ENCODE results near the gene MYBPC3.
A peak's percentile ranks its signal among the peaks of the same experiment; 100 is the strongest.

MYBPC3 gene

DNA sequence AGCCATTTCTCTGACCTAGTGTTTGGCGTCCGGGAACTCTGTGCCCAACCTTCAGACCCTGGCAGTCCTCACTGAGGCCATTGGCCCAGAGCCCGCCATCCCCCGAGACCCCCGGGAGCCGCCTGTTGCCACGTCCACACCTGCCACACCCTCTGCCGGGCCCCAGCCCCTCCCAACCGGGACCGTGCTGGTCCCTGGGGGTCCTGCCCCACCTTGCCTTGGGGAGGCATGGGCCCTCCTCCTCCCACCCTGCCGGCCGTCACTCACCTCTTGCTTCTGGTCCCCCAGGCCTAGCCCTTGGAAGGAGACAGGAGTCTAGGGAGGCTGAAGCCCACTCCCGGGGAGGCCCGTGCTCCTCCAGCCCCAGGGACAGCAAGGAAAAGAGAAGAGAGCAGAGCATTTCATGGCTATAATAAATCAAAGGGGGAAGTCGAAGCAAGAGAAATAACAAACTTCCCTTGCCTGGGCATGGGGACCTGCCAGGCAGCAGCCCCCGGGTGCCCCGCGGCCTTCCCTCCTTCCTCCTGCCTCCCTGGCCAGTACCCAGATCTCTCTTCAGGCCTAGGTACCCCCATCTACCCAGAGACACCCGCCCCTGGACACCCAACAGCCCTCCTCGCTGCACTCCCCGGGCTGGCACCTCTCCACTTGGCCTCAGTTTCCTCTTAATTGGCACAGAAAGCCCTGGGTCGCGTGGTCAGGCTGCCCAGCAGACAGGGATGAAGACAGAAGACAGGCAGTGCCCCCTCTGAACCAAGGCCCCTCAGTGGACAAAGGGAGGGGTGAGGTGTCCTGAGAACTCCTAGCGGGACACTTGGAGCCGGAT, 42.9 kb upstream of the MYBPC3 start:
- peak overlapping the region; percentile 58 for H3K4me3 ChIP-seq (ENCODE audit: low read depth, low read length)
- TF ChIP-seq, protein P1, sequence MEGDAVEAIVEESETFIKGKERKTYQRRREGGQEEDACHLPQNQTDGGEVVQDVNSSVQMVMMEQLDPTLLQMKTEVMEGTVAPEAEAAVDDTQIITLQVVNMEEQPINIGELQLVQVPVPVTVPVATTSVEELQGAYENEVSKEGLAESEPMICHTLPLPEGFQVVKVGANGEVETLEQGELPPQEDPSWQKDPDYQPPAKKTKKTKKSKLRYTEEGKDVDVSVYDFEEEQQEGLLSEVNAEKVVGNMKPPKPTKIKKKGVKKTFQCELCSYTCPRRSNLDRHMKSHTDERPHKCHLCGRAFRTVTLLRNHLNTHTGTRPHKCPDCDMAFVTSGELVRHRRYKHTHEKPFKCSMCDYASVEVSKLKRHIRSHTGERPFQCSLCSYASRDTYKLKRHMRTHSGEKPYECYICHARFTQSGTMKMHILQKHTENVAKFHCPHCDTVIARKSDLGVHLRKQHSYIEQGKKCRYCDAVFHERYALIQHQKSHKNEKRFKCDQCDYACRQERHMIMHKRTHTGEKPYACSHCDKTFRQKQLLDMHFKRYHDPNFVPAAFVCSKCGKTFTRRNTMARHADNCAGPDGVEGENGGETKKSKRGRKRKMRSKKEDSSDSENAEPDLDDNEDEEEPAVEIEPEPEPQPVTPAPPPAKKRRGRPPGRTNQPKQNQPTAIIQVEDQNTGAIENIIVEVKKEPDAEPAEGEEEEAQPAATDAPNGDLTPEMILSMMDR (IDR thresholded peaks at IDR 0.05; ENCODE audit: insufficient read depth, low read depth, low read length, missing control alignments): no peak
- DNase-seq (ENCODE audit: low read depth): no peak

DNA sequence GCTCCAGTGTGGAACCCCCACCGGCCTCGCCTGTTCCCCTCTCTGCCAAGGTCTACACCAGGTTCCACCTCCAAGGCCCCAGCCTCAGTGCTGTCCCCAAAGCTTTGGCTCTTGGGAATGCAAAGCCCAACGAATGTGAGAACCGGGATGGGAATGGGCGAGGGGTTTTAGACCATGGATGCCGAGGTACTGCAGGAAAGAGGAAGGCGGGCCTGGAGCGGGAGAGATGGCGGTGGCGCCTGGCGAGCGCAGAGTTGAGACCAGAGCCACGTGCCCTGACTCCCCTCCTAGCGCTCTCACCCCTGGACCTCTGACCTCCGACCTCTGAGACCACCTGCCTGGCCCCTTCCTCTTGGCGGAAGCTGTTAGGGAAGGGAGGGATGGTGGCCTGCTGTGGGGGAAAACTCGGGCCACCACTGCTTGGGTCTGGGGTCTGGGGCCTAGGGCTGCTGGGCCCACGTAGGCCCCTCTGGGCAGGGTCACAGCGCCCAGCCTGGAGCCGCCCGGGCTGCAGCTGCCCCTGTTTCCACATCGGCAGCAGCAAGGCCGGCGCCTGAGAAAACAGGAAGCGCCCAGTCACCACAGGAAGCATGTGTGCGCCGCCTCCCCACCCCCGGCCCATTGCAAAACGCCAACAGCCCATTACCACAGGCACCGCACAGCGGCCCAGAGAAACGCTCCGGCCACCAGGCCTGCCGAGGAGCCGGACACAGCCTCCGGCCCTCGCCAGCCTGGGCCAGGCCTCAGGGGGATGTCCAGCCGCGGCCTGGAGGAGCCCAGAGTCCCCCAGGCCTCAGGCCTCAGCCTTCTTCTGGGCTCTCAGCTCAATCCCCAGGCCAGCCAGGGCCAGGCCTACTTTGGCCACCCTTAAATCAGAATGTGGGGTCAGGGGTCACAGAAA, 42.1 kb upstream of the MYBPC3 start:
- H3K4me3 ChIP-seq (ENCODE audit: low read depth, low read length): peak overlapping the region; percentile 58
- TF ChIP-seq, protein P1 (IDR thresholded peaks at IDR 0.05; ENCODE audit: insufficient read depth, low read depth, low read length, missing control alignments): no peak
- DNase-seq (ENCODE audit: low read depth): peak; percentile 88

GRCh38 chr11:47394050-47394321, 41.5 kb upstream of the MYBPC3 start:
- H3K4me3 ChIP-seq (ENCODE audit: low read depth, low read length): no peak overlapping the region
- DNase-seq (ENCODE audit: low read depth): no peak
- TF ChIP-seq, protein P1 (IDR thresholded peaks at IDR 0.05; ENCODE audit: insufficient read depth, low read depth, low read length, missing control alignments): no peak

- no peak overlapping the region for H3K4me3 ChIP-seq (ENCODE audit: low read depth, low read length)
- TF ChIP-seq, protein P1 (IDR thresholded peaks at IDR 0.05; ENCODE audit: insufficient read depth, low read depth, low read length, missing control alignments): no peak
- DNase-seq (ENCODE audit: low read depth): no peak
Measured at GRCh38 chr11:47393163-47394049, 40.9 kb upstream of the MYBPC3 start.

DNA sequence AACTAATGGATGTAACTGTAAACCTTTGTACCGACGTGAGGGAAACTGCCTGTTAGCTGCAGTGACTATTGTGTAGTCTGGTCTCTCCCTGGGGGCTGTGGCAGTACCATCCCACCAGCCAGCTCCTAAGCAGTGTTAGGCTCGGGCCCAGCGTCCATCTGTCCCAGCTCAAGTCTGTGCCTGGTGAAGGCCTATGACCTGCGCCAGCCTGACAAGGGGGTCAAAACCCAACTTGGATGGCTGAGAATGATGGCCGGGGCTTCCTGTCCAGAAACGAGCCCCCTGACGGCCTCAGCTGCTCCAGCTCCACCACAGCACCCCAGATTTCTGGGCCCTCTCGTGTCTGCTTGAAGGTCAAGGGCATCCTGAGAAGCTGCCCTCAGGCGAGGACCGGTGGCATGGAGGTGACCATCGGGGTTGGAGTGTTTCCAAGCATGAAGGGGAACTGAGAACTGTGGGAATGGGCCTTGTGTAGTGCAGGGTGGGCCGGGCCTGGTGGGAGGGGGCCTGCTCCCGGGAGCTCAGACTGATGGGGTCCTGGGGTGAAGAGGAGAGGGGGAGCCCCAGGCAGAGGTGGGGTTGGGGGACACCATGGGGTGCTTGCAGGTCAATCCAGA, 40.2 kb upstream of the MYBPC3 start:
- no peak overlapping the region for H3K4me3 ChIP-seq (ENCODE audit: low read depth, low read length)
- TF ChIP-seq, protein P1 (IDR thresholded peaks at IDR 0.05; ENCODE audit: insufficient read depth, low read depth, low read length, missing control alignments): no peak
- no peak for DNase-seq (ENCODE audit: low read depth)
